Measurements from ENCODE around the gene TMC2. TPM values are rescaled to one million over a fixed set of nuclear protein-coding genes. Genes with fewer than 3 reads are reported as not detected.

Gene TMC2
- total and polyA plus RNA-seq, 8 donors: 0.02 to 0.19 (median 0.09) TPM; not detected in 3

GRCh38 chr20:2578475-2579192 lies 42.3 kb downstream of the TMC2 start:
- H3K4me1 ChIP-seq: peaks cover 0 to 7% (median 3%) of the 10 kb centered on the region in 3 donors
- no peaks in the 10 kb centered on the region for H3K9me3 ChIP-seq
- ATAC-seq (peak; percentile 46 to 90 (median 57)), FAIRE-seq (no peak), DNase-seq (peak in 3 of 6 donors; percentile 25 to 62 (median 38))
- intact Hi-C loops (cut with DNase I): no loop called here
- no peak overlapping the region for H3K27ac ChIP-seq
- no peak for TF ChIP-seq CTCF (IDR thresholded peaks at IDR 0.05)
- H3K27me3 ChIP-seq: no peaks in the 10 kb centered on the region
- no peaks in the 10 kb centered on the region for H3K36me3 ChIP-seq
- WGBS, 2 donors: 18 to 23% methylated on average over 10 of the region's 10 CpGs
- H3K4me3 ChIP-seq: no peak overlapping the region

GRCh38 chr20:2585811-2586210 lies 49.4 kb downstream of the TMC2 start:
- intact Hi-C loops (cut with DNase I): no loop called here
- Histone ChIP-seq H3K4me3 (no peak overlapping the region), H3K36me3 (no peaks in the 10 kb centered on the region), H3K27me3 (peaks cover 0 to 9% (median 0%) of the 10 kb centered on the region in 4 donors), H3K27ac (no peak overlapping the region), H3K9me3 (no peaks in the 10 kb centered on the region), H3K4me1 (no peaks in the 10 kb centered on the region)
- no peak for ATAC-seq
- no peak for FAIRE-seq
- DNase-seq: no peak
- no peak for TF ChIP-seq CTCF (IDR thresholded peaks at IDR 0.05)
- WGBS, 2 donors: 52 to 58% methylated on average over 1 of the region's 1 CpG

- Histone ChIP-seq H3K4me1 (no peaks in the 10 kb centered on the region), H3K27ac (no peak overlapping the region), H3K27me3 (peaks cover 0 to 11% (median 0%) of the 10 kb centered on the region in 4 donors), H3K36me3 (no peaks in the 10 kb centered on the region), H3K9me3 (no peaks in the 10 kb centered on the region), H3K4me3 (no peak overlapping the region)
- FAIRE-seq: no peak
- DNase-seq: no peak
- intact Hi-C loops (cut with DNase I): no loop called here
- WGBS, 2 donors: 60 to 81% methylated on average over 1 of the region's 1 CpG
- no peak for ATAC-seq
- TF ChIP-seq CTCF (IDR thresholded peaks at IDR 0.05): no peak
These were observed 57.4 kb downstream of the TMC2 start for GRCh38 chr20:2593756-2594155.

GRCh38 chr20:2595076-2595475 lies 58.7 kb downstream of the TMC2 start:
- TF ChIP-seq CTCF (IDR thresholded peaks at IDR 0.05): no peak
- H3K36me3 ChIP-seq: no peaks in the 10 kb centered on the region
- no peaks in the 10 kb centered on the region for H3K9me3 ChIP-seq
- no peak overlapping the region for H3K4me3 ChIP-seq
- ATAC-seq: no peak
- no peak for DNase-seq
- no peak overlapping the region for H3K27ac ChIP-seq
- FAIRE-seq: no peak
- intact Hi-C loops (cut with DNase I): no loop called here
- no peaks in the 10 kb centered on the region for H3K4me1 ChIP-seq
- 82 to 90% methylated on average over 2 of the region's 2 CpGs for WGBS, 2 donors
- peaks cover 0 to 9% (median 0%) of the 10 kb centered on the region in 4 donors for H3K27me3 ChIP-seq

- FAIRE-seq (no peak), DNase-seq (no peak), ATAC-seq (no peak)
- H3K36me3 ChIP-seq: no peaks in the 10 kb centered on the region
- TF ChIP-seq CTCF (IDR thresholded peaks at IDR 0.05): no peak
- H3K4me3 ChIP-seq: no peak overlapping the region
- intact Hi-C loops (cut with DNase I): no loop called here
- 56 to 61% methylated on average over 8 of the region's 8 CpGs for WGBS, 2 donors
- H3K4me1 ChIP-seq: no peaks in the 10 kb centered on the region
- no peak overlapping the region for H3K27ac ChIP-seq
- no peaks in the 10 kb centered on the region for H3K27me3 ChIP-seq
- no peaks in the 10 kb centered on the region for H3K9me3 ChIP-seq
These were observed 60.4 kb downstream of the TMC2 start for GRCh38 chr20:2596673-2597279.

Data from pancreas (tissue), 10 donors.